ENCODE data around the gene MIPOL1. TPM values are rescaled to one million over a fixed set of nuclear protein-coding genes. Genes with fewer than 3 reads are reported as not detected.

The MIPOL1 gene
- total and polyA plus RNA-seq, 2 of the 13 experiments (the other 11 are each of a cell fraction or from before 2014, with no cell fraction given), result 8.6 to 34.2 TPM

- no peak for TF ChIP-seq ZBTB46 (CRISPR knock-in tag; IDR thresholded peaks at IDR 0.05; ENCODE audit: borderline replicate concordance)
- TF ChIP-seq ADNP (CRISPR knock-in tag; IDR thresholded peaks at IDR 0.05), result no peak
- TF ChIP-seq ZNF616 (CRISPR knock-in tag; IDR thresholded peaks at IDR 0.05; ENCODE audit: low read depth), result no peak
- TF ChIP-seq ZBTB38 (CRISPR knock-in tag; IDR thresholded peaks at IDR 0.05), result peak; percentile 76
- no peak for TF ChIP-seq ZFP36 (IDR thresholded peaks at IDR 0.05; ENCODE audit: borderline replicate concordance, low read depth, low read length, partially characterized antibody)
- no peak for TF ChIP-seq NR1H2 (CRISPR knock-in tag; IDR thresholded peaks at IDR 0.05; ENCODE audit: borderline replicate concordance, low read depth)
- TF ChIP-seq ZNF121 (CRISPR knock-in tag; IDR thresholded peaks at IDR 0.05), result no peak
- peak; percentile 47; the same call in 1 of the 2 replicates for TF ChIP-seq ZNF766 (CRISPR knock-in tag; IDR thresholded peaks at IDR 0.05; ENCODE audit: borderline replicate concordance)
- peak; percentile 99 for TF ChIP-seq ZBTB33 (CRISPR knock-in tag; IDR thresholded peaks at IDR 0.05)
- TF ChIP-seq MED13 (CRISPR knock-in tag; IDR thresholded peaks at IDR 0.05), result 0 out of 2 replicates have a peak, but pooled peaks have one; percentile 65
- 0 out of 2 replicates have a peak, but pooled peaks have one; percentile 58 for TF ChIP-seq POGZ (CRISPR knock-in tag; IDR thresholded peaks at IDR 0.05)
- 0 out of 2 replicates have a peak, but pooled peaks have one; percentile 33 for TF ChIP-seq ZMYM2 (CRISPR knock-in tag; IDR thresholded peaks at IDR 0.05)
- TF ChIP-seq SP4 (CRISPR knock-in tag; IDR thresholded peaks at IDR 0.05), result peak; percentile 49; the same call in 1 of the 2 replicates
- peak; percentile 33 for TF ChIP-seq CTCF (CRISPR knock-in tag; IDR thresholded peaks at IDR 0.05)
- TF ChIP-seq CAMTA2 (CRISPR knock-in tag; IDR thresholded peaks at IDR 0.05; ENCODE audit: borderline replicate concordance), result peak; percentile 37; the same call in 1 of the 2 replicates
- peak; percentile 30; the same call in 1 of the 2 replicates for TF ChIP-seq MED1 (CRISPR knock-in tag; IDR thresholded peaks at IDR 0.05)
- TF ChIP-seq FIP1L1 (IDR thresholded peaks at IDR 0.05; ENCODE audit: borderline replicate concordance, insufficient read depth, low read depth, low read length), result no peak
- TF ChIP-seq ELK4 (CRISPR knock-in tag; IDR thresholded peaks at IDR 0.05; ENCODE audit: borderline replicate concordance), result 0 out of 2 replicates have a peak, but pooled peaks have one; percentile 23
- no peak for TF ChIP-seq HHEX (CRISPR knock-in tag; IDR thresholded peaks at IDR 0.05)
- no peak for TF ChIP-seq ATF7-NPFF (CRISPR knock-in tag; IDR thresholded peaks at IDR 0.05; ENCODE audit: low read depth)
- no peak for TF ChIP-seq BORCS8-MEF2B (CRISPR knock-in tag; IDR thresholded peaks at IDR 0.05)
- TF ChIP-seq EHMT2 (IDR thresholded peaks at IDR 0.05; ENCODE audit: borderline replicate concordance, low read depth, low read length), result peak; percentile 60; the same call in 1 of the 2 replicates
Measured at GRCh38 chr14:37597538-37597913, 399.8 kb downstream of the MIPOL1 start (continued).
